IMR-90 (cell line): Measurements from ENCODE around the gene INPP4A. TPM values are rescaled to one million over a fixed set of nuclear protein-coding genes. Genes with fewer than 3 reads are reported as not detected.

Source experiments
- ATAC-seq: fragments of 200-7000 bp; cut with Tn5 transposase; 2 replicates; pipeline ENCODE4 v1.9.1; 2020; ENCODE audit warnings: low read depth, mild to moderate bottlenecking, moderate library complexity
- BruUV-seq: library from RNA; stranded (reverse); fragments of 400-500 nt; replicated peaks from 2 replicates; lab custom pipeline; 2021; lab: Mats Ljungman, UMichigan
- CTCF ChIA-PET: fragments of 300-600 bp; formaldehyde crosslinking; extraction: SDS; loops from one replicate; lab custom pipeline; 2021; ENCODE audit warnings: antibody characterized with exemption; lab: Yijun Ruan, JAX
- POLR2A ChIA-PET: fragments of 300-600 bp; sonication (Branson Sonifier 250); formaldehyde crosslinking; loops from one replicate; lab custom pipeline; 2022; ENCODE audit warnings: antibody characterized with exemption; ENCODE audit not compliant: unreplicated experiment; lab: Charles Lee
- DNase-seq: peaks from one replicate; pipeline ENCODE4 v3.0.0; 2013
- H2AFZ ChIP-seq: replicated peaks from 2 replicates; pipeline ENCODE3; 2013; ENCODE audit warnings: low read length, mild to moderate bottlenecking; ENCODE audit not compliant: poor library complexity
- H2AK5ac ChIP-seq: 2 replicates; pipeline ENCODE4 v1.6.1; 2013; ENCODE audit warnings: low read depth, low read length, inconsistent platforms
- H2AK9ac ChIP-seq: replicated peaks from 2 replicates; pipeline ENCODE3; 2013; ENCODE audit warnings: mild to moderate bottlenecking, low read depth, low read length, moderate library complexity; ENCODE audit not compliant: poor library complexity
- H2BK120ac ChIP-seq: 2 replicates; pipeline ENCODE4 v1.6.1; 2013; ENCODE audit warnings: low read depth, low read length, inconsistent platforms
- H2BK15ac ChIP-seq: 3 replicates; pipeline ENCODE4 v1.6.1; 2013; ENCODE audit warnings: low read depth, low read length, inconsistent platforms
- H2BK20ac ChIP-seq: 2 replicates; pipeline ENCODE4 v1.6.1; 2013; ENCODE audit warnings: low read depth, mild to moderate bottlenecking, inconsistent platforms, low read length, moderate library complexity
- H2BK5ac ChIP-seq: 2 replicates; pipeline ENCODE4 v1.6.1; 2013; ENCODE audit warnings: mild to moderate bottlenecking, low read depth, low read length, inconsistent platforms; ENCODE audit not compliant: poor library complexity, severe bottlenecking
- H3K14ac ChIP-seq: replicated peaks from 2 replicates; pipeline ENCODE4 v1.6.1; 2013; ENCODE audit warnings: low read depth, low read length, inconsistent platforms
- H3K18ac ChIP-seq: 2 replicates; pipeline ENCODE4 v1.6.1; 2013; ENCODE audit warnings: low read depth, low read length, control low read depth
- H3K23ac ChIP-seq: 2 replicates; pipeline ENCODE4 v1.6.1; 2013; ENCODE audit warnings: low read depth, low read length, inconsistent platforms
- H3K27ac ChIP-seq: 2 replicates; pipeline ENCODE4 v1.5.1; 2013; ENCODE audit warnings: mild to moderate bottlenecking, control low read depth, low read length; ENCODE audit not compliant: insufficient read depth
- H3K27me3 ChIP-seq: 2 replicates; pipeline ENCODE4 v1.6.1; 2013; ENCODE audit warnings: low read length; ENCODE audit not compliant: control insufficient read depth, insufficient read depth
- H3K36me3 ChIP-seq: 2 replicates; pipeline ENCODE4 v1.6.1; 2013; ENCODE audit warnings: low read length, mixed read lengths; ENCODE audit not compliant: control insufficient read depth, insufficient read depth
- H3K4ac ChIP-seq: 2 replicates; pipeline ENCODE4 v1.6.1; 2013; ENCODE audit warnings: low read depth, low read length, inconsistent platforms
- H3K4me1 ChIP-seq: 2 replicates; pipeline ENCODE4 v1.6.1; 2013; ENCODE audit warnings: low read length, mixed read lengths; ENCODE audit not compliant: control insufficient read depth, insufficient read depth
- H3K4me2 ChIP-seq: 2 replicates; pipeline ENCODE4 v1.6.1; 2013; ENCODE audit warnings: low read depth, mild to moderate bottlenecking, control low read depth, low read length, moderate library complexity
- H3K4me3 ChIP-seq: 2 replicates; pipeline ENCODE4 v1.5.1; 2013; ENCODE audit warnings: low read depth, mild to moderate bottlenecking, control low read depth, low read length, moderate library complexity; ENCODE audit not compliant: insufficient read depth
- H3K56ac ChIP-seq: 2 replicates; pipeline ENCODE4 v1.6.1; 2013; ENCODE audit warnings: low read length, inconsistent platforms; ENCODE audit not compliant: insufficient read depth; ENCODE audit errors: extremely low read depth
- H3K79me1 ChIP-seq, 2 experiments: 2 replicates each; pipeline ENCODE4 v1.6.1; 2013; ENCODE audit warnings: low read length in 2 of 2, inconsistent platforms in 1 of 2, low read depth in 1 of 2
- H3K9ac ChIP-seq: 2 replicates; pipeline ENCODE4 v1.6.1; 2013; ENCODE audit warnings: low read depth, low read length, control low read depth
- H3K9me1 ChIP-seq: 2 replicates; pipeline ENCODE4 v1.6.1; 2013; ENCODE audit warnings: low read length, inconsistent platforms; ENCODE audit not compliant: insufficient read depth
- H3K9me3 ChIP-seq: 2 replicates; pipeline ENCODE4 v1.6.1; 2013; ENCODE audit warnings: low read length; ENCODE audit not compliant: control insufficient read depth, insufficient read depth
- H4K20me1 ChIP-seq: 2 replicates; pipeline ENCODE4 v1.6.1; 2013; ENCODE audit warnings: low read length, inconsistent platforms; ENCODE audit not compliant: insufficient read depth
- H4K5ac ChIP-seq: 2 replicates; pipeline ENCODE4 v1.6.1; 2013; ENCODE audit warnings: mild to moderate bottlenecking, low read depth, low read length, control low read depth
- H4K8ac ChIP-seq, 2 experiments: 2 replicates each; pipeline ENCODE4 v1.6.1; 2013; ENCODE audit warnings: low read depth in 2 of 2, low read length in 2 of 2, control low read depth in 1 of 2, inconsistent platforms in 1 of 2
- H4K91ac ChIP-seq: 2 replicates; pipeline ENCODE4 v1.6.1; 2013; ENCODE audit warnings: low read depth, low read length, inconsistent platforms; ENCODE audit not compliant: insufficient read depth
- BHLHE40 ChIP-seq: fragments of 150-350 bp; IDR thresholded peaks from 2 replicates; pipeline ENCODE4 v1.6.1; 2016; ENCODE audit warnings: mild to moderate bottlenecking, low read depth, low read length
- CHD1 ChIP-seq: IDR thresholded peaks from 2 replicates; pipeline ENCODE4 v1.6.1; 2012; ENCODE audit warnings: low read depth, low read length, improper control_type of control experiment
- FOS ChIP-seq: fragments of 150-350 bp; IDR thresholded peaks from 2 replicates; pipeline ENCODE4 v1.6.1; 2016; ENCODE audit warnings: low read depth, low read length
- MAFK ChIP-seq: IDR thresholded peaks from 2 replicates; pipeline ENCODE4 v1.6.1; 2012; ENCODE audit warnings: low read depth, low read length, improper control_type of control experiment
- MAZ ChIP-seq: IDR thresholded peaks from 2 replicates; pipeline ENCODE4 v1.6.1; 2012; ENCODE audit warnings: low read depth, mild to moderate bottlenecking, low read length, improper control_type of control experiment, moderate library complexity, borderline replicate concordance
- MXI1 ChIP-seq: IDR thresholded peaks from 2 replicates; pipeline ENCODE4 v1.6.1; 2012; ENCODE audit warnings: low read depth, mild to moderate bottlenecking, low read length, moderate library complexity, borderline replicate concordance
- NFE2L2 ChIP-seq: fragments of 150-350 bp; IDR thresholded peaks from 2 replicates; pipeline ENCODE4 v1.6.1; 2016; ENCODE audit warnings: low read depth, mild to moderate bottlenecking, low read length
- POLR2A ChIP-seq: IDR thresholded peaks from 2 replicates; pipeline ENCODE4 v1.6.1; 2012; ENCODE audit warnings: mild to moderate bottlenecking, low read depth, low read length
- RAD21 ChIP-seq: IDR thresholded peaks from 2 replicates; pipeline ENCODE4 v1.6.1; 2012; ENCODE audit warnings: low read length, improper control_type of control experiment
- RCOR1 ChIP-seq: IDR thresholded peaks from 2 replicates; pipeline ENCODE4 v1.6.1; 2012; ENCODE audit warnings: mild to moderate bottlenecking, low read length, improper control_type of control experiment; ENCODE audit not compliant: insufficient replicate concordance
- RFX5 ChIP-seq: IDR thresholded peaks from 2 replicates; pipeline ENCODE4 v1.8.0; 2012; ENCODE audit warnings: low read depth, mild to moderate bottlenecking, low read length, moderate library complexity
- SMC3 ChIP-seq: fragments of 150-350 bp; IDR thresholded peaks from 2 replicates; pipeline ENCODE4 v1.6.1; 2016; ENCODE audit warnings: low read depth, mild to moderate bottlenecking, antibody characterized with exemption, low read length, moderate library complexity
- USF2 ChIP-seq: fragments of 150-350 bp; IDR thresholded peaks from 2 replicates; pipeline ENCODE4 v1.6.1; 2017; ENCODE audit warnings: mild to moderate bottlenecking, antibody characterized with exemption, low read length, low read depth
- WGBS, 2 experiments: methylation state at CpG; one replicate each; pipeline versions ENCODE4 v1.1.5 to v1.1.7; 2013; ENCODE audit warnings: missing lambda C conversion rate in 2 of 2; ENCODE audit not compliant: insufficient read length in 1 of 2; ENCODE audit errors: extremely low coverage in 2 of 2; 5-methylcytosine and 5-hydroxymethylcytosine counted together
- dilution Hi-C: fragments of 300-500 bp; cut with HindIII; formaldehyde crosslinking; loops from one replicate; pipeline ENCODE4 v1.14.3; 2018; ENCODE audit warnings: low sequenced_read_pairs; ENCODE audit not compliant: unreplicated experiment
- in situ Hi-C: fragments of 300-500 bp; cut with MboI; formaldehyde crosslinking; loops from 3 replicates; pipeline ENCODE4 v1.14.3; 2019; ENCODE audit warnings: low sequenced_read_pairs, inconsistent platforms, mixed read lengths
- intact Hi-C: fragments of 100-400 bp; cut with micrococcal nuclease; formaldehyde crosslinking; loops from 2 replicates; pipeline ENCODE4 v1.10.0; 2022
- polyA plus RNA-seq, 3 experiments: library from polyadenylated mRNA; depleted of rRNA; stranded (reverse); fragments of >200 nt; gene quantifications; 2 replicates each; pipeline ENCODE4 v1.2.3, GENCODE V29; 2012; ENCODE audit warnings: low replicate concordance in 1 of 3
- total RNA-seq: library from RNA; depleted of rRNA; stranded (reverse); fragments of >200 nt; gene quantifications from 2 replicates; pipeline ENCODE4 v1.2.3, GENCODE V29; 2012
- TF ChIP-seq, protein P1 (sequence below): fragments of 150-350 bp; IDR thresholded peaks from 2 replicates; pipeline ENCODE4 v1.6.1; 2016; ENCODE audit warnings: low read depth, mild to moderate bottlenecking, low read length, moderate library complexity, borderline replicate concordance
- TF ChIP-seq, protein P2 (sequence below): conservative IDR thresholded peaks from 2 replicates; pipeline ENCODE4 v1.5.1; 2012; ENCODE audit warnings: mild to moderate bottlenecking, low read depth, low read length, improper control_type of control experiment

INPP4A gene
- total and polyA plus RNA-seq, 2 of the 4 experiments (the other 2 are of a cell fraction), result 14.5 to 27.1 TPM

DNA sequence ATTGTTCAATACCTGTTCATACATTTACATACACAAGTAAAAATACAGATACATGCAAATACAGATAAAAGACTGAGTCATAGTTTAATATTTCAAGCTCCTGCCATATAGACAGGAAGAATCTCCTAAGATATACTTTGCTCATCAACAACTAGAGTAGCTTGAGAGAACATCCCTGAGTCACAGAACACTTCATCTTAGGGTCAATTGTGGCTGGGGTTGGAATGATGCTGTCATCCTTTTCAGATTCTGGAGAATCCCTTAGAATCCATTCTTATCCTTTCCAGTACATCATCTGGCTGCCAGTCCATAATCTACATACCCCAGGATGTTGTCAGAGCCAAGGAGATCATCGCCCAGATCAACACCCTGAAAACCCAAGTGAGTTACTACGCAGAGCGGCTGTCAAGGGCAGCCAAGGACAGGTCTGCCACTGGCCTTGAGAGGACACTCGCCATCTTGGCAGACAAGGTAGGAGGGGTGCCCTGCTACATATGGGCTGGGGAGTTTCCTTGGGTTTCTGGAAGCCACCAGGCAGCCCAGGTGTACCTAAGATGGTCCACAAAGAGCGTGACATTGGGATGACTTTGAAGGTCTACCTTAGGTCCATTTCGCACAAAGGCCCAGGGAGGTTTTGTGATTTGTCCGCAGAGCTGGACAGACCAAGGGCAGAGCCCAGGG, 108.0 kb downstream of the INPP4A start:
- Histone ChIP-seq H3K4me3 (no peak overlapping the region), H3K14ac (no peak overlapping the region), H3K56ac (no peak overlapping the region), H3K36me3 (peaks cover 28% of the 10 kb centered on the region), H4K5ac (no peak overlapping the region), H3K4me2 (no peak overlapping the region), H3K4ac (peak overlapping the region; percentile 8; the same call in 1 of the 2 replicates), H3K9me3 (no peaks in the 10 kb centered on the region), H4K91ac (no peak overlapping the region), H3K27me3 (no peaks in the 10 kb centered on the region), H3K27ac (no peak overlapping the region), H2BK15ac (no peak overlapping the region; the same call in 2 of the 3 replicates), H3K9me1 (peaks cover 7% of the 10 kb centered on the region; the same call in 1 of the 2 replicates), H4K8ac (peak overlapping the region in 1 of 2 experiments; percentile 9; a peak in 1 of 4 replicates), H2BK5ac (peak overlapping the region; percentile 9), H2BK120ac (no peak overlapping the region), H2AK5ac (peak overlapping the region; percentile 14; the same call in 1 of the 2 replicates), H3K9ac (no peak overlapping the region), H3K79me1 (no peaks in the 10 kb centered on the region), H2AK9ac (peak overlapping the region; percentile 1), H4K20me1 (no peaks in the 10 kb centered on the region), H2AFZ (no peak overlapping the region), H2BK20ac (no peak overlapping the region), H3K4me1 (no peaks in the 10 kb centered on the region; the same call in 1 of the 2 replicates), H3K23ac (no peak overlapping the region), H3K18ac (no peak overlapping the region)
- dilution Hi-C loops, result no loop called here
- ATAC-seq (peak; percentile 91), DNase-seq (peak; percentile 94)
- 100% methylated on average over 2 of the region's 7 CpGs; no CpG with 5 or more reads in 1 of the 2 experiments for WGBS, 2 experiments
- ChIA-PET CTCF (no interaction called here), POLR2A (no interaction called here)
- in situ Hi-C loops, result no loop called here
- intact Hi-C loops, result no loop called here
- BruUV-seq, result no TSS peak
- TF ChIP-seq SMC3, result no peak
- TF ChIP-seq MAZ, result no peak
- no peak for TF ChIP-seq RFX5
- TF ChIP-seq, protein P1, sequence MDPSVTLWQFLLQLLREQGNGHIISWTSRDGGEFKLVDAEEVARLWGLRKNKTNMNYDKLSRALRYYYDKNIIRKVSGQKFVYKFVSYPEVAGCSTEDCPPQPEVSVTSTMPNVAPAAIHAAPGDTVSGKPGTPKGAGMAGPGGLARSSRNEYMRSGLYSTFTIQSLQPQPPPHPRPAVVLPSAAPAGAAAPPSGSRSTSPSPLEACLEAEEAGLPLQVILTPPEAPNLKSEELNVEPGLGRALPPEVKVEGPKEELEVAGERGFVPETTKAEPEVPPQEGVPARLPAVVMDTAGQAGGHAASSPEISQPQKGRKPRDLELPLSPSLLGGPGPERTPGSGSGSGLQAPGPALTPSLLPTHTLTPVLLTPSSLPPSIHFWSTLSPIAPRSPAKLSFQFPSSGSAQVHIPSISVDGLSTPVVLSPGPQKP, result no peak
- no peak; the same call in none of the 2 replicates for TF ChIP-seq NFE2L2
- TF ChIP-seq RAD21, result no peak
- TF ChIP-seq, protein P2, sequence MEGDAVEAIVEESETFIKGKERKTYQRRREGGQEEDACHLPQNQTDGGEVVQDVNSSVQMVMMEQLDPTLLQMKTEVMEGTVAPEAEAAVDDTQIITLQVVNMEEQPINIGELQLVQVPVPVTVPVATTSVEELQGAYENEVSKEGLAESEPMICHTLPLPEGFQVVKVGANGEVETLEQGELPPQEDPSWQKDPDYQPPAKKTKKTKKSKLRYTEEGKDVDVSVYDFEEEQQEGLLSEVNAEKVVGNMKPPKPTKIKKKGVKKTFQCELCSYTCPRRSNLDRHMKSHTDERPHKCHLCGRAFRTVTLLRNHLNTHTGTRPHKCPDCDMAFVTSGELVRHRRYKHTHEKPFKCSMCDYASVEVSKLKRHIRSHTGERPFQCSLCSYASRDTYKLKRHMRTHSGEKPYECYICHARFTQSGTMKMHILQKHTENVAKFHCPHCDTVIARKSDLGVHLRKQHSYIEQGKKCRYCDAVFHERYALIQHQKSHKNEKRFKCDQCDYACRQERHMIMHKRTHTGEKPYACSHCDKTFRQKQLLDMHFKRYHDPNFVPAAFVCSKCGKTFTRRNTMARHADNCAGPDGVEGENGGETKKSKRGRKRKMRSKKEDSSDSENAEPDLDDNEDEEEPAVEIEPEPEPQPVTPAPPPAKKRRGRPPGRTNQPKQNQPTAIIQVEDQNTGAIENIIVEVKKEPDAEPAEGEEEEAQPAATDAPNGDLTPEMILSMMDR, result no peak
- TF ChIP-seq FOS, result peak; percentile 59
- TF ChIP-seq RCOR1, result peak; percentile 14
- TF ChIP-seq USF2, result no peak
- peak; percentile 30; the same call in 1 of the 2 replicates for TF ChIP-seq BHLHE40
- no peak for TF ChIP-seq CHD1
- no peak for TF ChIP-seq MXI1
- no peak for TF ChIP-seq POLR2A
- no peak for TF ChIP-seq MAFK
